ENCODE data around the gene GCNT2. TPM values are rescaled to one million over a fixed set of nuclear protein-coding genes. Genes with fewer than 3 reads are reported as not detected.

GCNT2 gene
- total and polyA plus RNA-seq, 10 donors = 1.8 to 27.2 (median 11.3) TPM

DNA sequence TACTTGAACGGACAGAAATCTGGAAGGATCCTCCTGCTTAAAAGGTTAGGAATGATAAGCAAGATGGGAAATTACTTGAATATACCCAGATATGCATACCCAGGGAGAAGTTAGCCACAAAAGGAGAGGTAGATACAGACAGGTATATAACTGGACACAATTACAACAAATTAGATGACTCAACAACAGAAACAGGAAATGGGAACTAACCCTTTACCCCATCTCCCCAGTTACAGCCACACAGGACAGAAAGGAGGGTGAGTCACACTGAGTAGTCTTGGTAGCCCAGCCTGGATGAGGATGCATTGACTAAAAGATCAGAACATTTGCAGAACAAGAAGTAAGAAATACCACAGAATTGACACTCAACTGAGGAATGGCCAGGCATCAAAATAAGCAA lies 112.1 kb downstream of the GCNT2 start:
- no peak overlapping the region for H3K4me3 ChIP-seq
- no peak for DNase-seq
- intact Hi-C loops (cut with DNase I; ENCODE audit: low total_unique reads) = no loop called here
- no peaks in the 10 kb centered on the region for H3K36me3 ChIP-seq
- WGBS, 5 donors = 71 to 80% (median 75%) methylated on average over 1 of the region's 1 CpG
- TF ChIP-seq POLR2A (IDR thresholded peaks at IDR 0.05) (no peak), POLR2AphosphoS5 (IDR thresholded peaks at IDR 0.05) (no peak)
- TF ChIP-seq, protein P1, sequence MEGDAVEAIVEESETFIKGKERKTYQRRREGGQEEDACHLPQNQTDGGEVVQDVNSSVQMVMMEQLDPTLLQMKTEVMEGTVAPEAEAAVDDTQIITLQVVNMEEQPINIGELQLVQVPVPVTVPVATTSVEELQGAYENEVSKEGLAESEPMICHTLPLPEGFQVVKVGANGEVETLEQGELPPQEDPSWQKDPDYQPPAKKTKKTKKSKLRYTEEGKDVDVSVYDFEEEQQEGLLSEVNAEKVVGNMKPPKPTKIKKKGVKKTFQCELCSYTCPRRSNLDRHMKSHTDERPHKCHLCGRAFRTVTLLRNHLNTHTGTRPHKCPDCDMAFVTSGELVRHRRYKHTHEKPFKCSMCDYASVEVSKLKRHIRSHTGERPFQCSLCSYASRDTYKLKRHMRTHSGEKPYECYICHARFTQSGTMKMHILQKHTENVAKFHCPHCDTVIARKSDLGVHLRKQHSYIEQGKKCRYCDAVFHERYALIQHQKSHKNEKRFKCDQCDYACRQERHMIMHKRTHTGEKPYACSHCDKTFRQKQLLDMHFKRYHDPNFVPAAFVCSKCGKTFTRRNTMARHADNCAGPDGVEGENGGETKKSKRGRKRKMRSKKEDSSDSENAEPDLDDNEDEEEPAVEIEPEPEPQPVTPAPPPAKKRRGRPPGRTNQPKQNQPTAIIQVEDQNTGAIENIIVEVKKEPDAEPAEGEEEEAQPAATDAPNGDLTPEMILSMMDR (IDR thresholded peaks at IDR 0.05 in 8 of 11, conservative IDR thresholded peaks at IDR 0.05 in 3 of 11) = no peak
- H3K4me1 ChIP-seq = peaks cover 0 to 8% (median 0%) of the 10 kb centered on the region in 6 donors
- H3K9me3 ChIP-seq = no peaks in the 10 kb centered on the region
- H3K27ac ChIP-seq = no peak overlapping the region
- no peaks in the 10 kb centered on the region for H3K27me3 ChIP-seq (replicated peaks in 1 of 7)

DNA sequence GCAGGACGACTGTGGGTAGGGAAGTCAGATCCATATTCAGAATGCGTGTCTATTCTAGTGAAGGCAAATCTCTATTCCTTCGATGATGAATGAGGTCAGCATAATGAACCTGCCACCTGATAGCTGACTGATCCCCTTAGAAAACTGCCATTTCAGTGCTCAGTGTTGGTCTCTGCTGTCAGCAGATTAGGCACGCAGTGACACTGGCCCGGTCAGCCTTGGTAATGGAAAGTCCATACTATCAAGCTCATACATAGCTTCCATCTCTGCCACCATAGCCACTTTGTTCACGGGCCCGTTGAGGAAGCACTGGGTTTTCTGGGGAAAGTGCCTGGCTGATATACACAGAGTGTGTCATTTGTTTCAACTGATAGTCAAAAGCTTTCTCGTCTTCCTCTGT lies 119.3 kb downstream of the GCNT2 start:
- H3K27me3 ChIP-seq (replicated peaks in 1 of 7) = no peaks in the 10 kb centered on the region
- TF ChIP-seq, protein P1 (IDR thresholded peaks at IDR 0.05 in 8 of 11, conservative IDR thresholded peaks at IDR 0.05 in 3 of 11) = no peak
- no peak for TF ChIP-seq POLR2A (IDR thresholded peaks at IDR 0.05)
- no peak for TF ChIP-seq POLR2AphosphoS5 (IDR thresholded peaks at IDR 0.05)
- no peak for DNase-seq
- H3K36me3 ChIP-seq = no peaks in the 10 kb centered on the region
- peaks cover 5 to 30% (median 17%) of the 10 kb centered on the region in 6 donors for H3K4me1 ChIP-seq
- no peaks in the 10 kb centered on the region for H3K9me3 ChIP-seq
- H3K27ac ChIP-seq = no peak overlapping the region
- 88 to 97% (median 95%) methylated on average over 8 of the region's 8 CpGs for WGBS, 5 donors
- intact Hi-C loops (cut with DNase I; ENCODE audit: low total_unique reads) = no loop called here
- H3K4me3 ChIP-seq = no peak overlapping the region

DNA sequence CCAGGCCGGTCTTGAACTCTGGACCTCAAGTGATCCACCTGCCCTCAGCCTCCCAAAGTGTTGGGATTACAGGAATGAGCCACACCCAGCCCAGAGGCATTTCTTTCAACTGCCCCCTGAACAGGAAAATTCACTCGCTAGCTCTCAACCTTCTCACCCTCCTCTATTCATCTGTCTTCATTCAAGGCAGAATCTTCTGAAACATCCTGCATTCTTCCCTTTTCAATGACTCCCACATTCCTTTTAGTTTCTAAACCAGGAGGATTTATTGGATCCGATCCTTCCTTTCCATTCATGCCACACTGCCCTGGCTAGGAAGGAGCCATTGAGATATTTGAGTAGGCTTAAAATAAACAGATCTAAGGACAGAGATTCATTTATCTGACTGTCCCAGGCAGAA lies 120.4 kb downstream of the GCNT2 start:
- intact Hi-C loops (cut with DNase I; ENCODE audit: low total_unique reads) = no loop called here
- Histone ChIP-seq H3K4me3 (no peak overlapping the region), H3K27ac (no peak overlapping the region), H3K36me3 (no peaks in the 10 kb centered on the region), H3K4me1 (peaks cover 5 to 31% (median 17%) of the 10 kb centered on the region in 6 donors), H3K27me3 (replicated peaks in 1 of 7) (no peaks in the 10 kb centered on the region), H3K9me3 (no peaks in the 10 kb centered on the region)
- no peak for DNase-seq
- 80 to 93% (median 87%) methylated on average over 3 of the region's 3 CpGs for WGBS, 5 donors
- TF ChIP-seq POLR2A (IDR thresholded peaks at IDR 0.05) (no peak), POLR2AphosphoS5 (IDR thresholded peaks at IDR 0.05) (no peak)
- TF ChIP-seq, protein P1 (IDR thresholded peaks at IDR 0.05 in 8 of 11, conservative IDR thresholded peaks at IDR 0.05 in 3 of 11) = no peak

DNA sequence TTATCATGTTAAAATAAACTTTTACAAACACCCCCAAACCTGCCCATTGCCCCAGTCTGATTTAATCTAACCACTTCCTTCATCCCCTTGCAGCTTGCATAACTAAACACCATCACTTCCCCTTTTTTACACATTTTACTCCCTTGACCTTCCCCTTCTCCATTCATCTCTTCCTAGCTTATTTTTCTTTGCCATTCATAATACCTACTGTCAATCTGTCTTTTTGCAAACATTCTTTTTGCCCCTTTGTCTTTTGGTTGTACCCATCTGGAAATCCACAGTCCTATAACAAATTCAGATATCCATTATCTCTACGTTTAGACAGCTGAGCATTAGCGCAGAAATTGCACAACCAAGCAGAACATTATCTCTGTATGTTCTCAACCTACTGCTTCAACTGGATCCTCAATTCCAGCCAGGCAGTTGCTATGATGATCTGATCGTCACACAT lies 122.1 kb downstream of the GCNT2 start:
- WGBS, 5 donors = 25 to 46% (median 32%) methylated on average over 3 of the region's 3 CpGs
- peaks cover 5 to 31% (median 17%) of the 10 kb centered on the region in 6 donors for H3K4me1 ChIP-seq
- no peaks in the 10 kb centered on the region for H3K36me3 ChIP-seq
- peak overlapping the region in 1 of 8 donors; percentile 25 for H3K27ac ChIP-seq
- intact Hi-C loops (cut with DNase I; ENCODE audit: low total_unique reads) = no loop called here
- TF ChIP-seq POLR2A (IDR thresholded peaks at IDR 0.05) (no peak), POLR2AphosphoS5 (IDR thresholded peaks at IDR 0.05) (no peak)
- TF ChIP-seq, protein P1 (IDR thresholded peaks at IDR 0.05 in 8 of 11, conservative IDR thresholded peaks at IDR 0.05 in 3 of 11) = no peak
- H3K4me3 ChIP-seq = peak overlapping the region in 1 of 8 donors; percentile 11
- no peaks in the 10 kb centered on the region for H3K9me3 ChIP-seq
- no peak for DNase-seq
- H3K27me3 ChIP-seq (replicated peaks in 1 of 7) = no peaks in the 10 kb centered on the region

Measured in spleen (tissue), 11 donors.